HG03039 (cell line): ENCODE data around the gene CTDSPL.
"Not testable (repeated sequence)": the region's sequence is repeated elsewhere in the genome, so short reads cannot be mapped to it uniquely, and the experiment has no call there.

ENCODE experiments used
- ATAC-seq: cut with Tn5 transposase; IDR thresholded peaks from one replicate; pipeline ENCODE4 v1.9.1; 2021; ENCODE audit warnings: mild to moderate bottlenecking, moderate library complexity; ENCODE audit not compliant: unreplicated experiment

CTDSPL gene

GRCh38 chr3:38030126-38031021 is 168.7 kb downstream of the CTDSPL start:
- ATAC-seq, result no peak

GRCh38 chr3:38031022-38031994 is 169.6 kb downstream of the CTDSPL start:
- ATAC-seq, result no peak

GRCh38 chr3:38032328-38032865 is 170.7 kb downstream of the CTDSPL start:
- no peak for ATAC-seq

GRCh38 chr3:38033586-38033985 is 171.9 kb downstream of the CTDSPL start:
- not testable (repeated sequence) for ATAC-seq
